IPS-18a (cell line): Measurements from ENCODE around the gene MGRN1.

Source experiments
- H3K27ac ChIP-seq: one replicate; pipeline ENCODE4 v1.5.1; 2013; ENCODE audit warnings: low read length
- H3K27me3 ChIP-seq: one replicate; pipeline ENCODE4 v1.6.1; 2013; ENCODE audit warnings: mild to moderate bottlenecking, low read length; ENCODE audit not compliant: control insufficient read depth, insufficient read depth
- H3K36me3 ChIP-seq: one replicate; pipeline ENCODE4 v1.6.1; 2013; ENCODE audit warnings: low read depth, low read length; ENCODE audit not compliant: control insufficient read depth
- H3K4me1 ChIP-seq: one replicate; pipeline ENCODE4 v1.6.1; 2013; ENCODE audit warnings: low read depth, low read length; ENCODE audit not compliant: control insufficient read depth
- H3K4me3 ChIP-seq: one replicate; pipeline ENCODE4 v1.5.1; 2013; ENCODE audit warnings: low read length
- H3K9ac ChIP-seq: one replicate; pipeline ENCODE4 v1.6.1; 2013; ENCODE audit warnings: mild to moderate bottlenecking, low read length, moderate library complexity
- H3K9me3 ChIP-seq: one replicate; pipeline ENCODE4 v1.6.1; 2013; ENCODE audit warnings: low read depth, low read length; ENCODE audit not compliant: control insufficient read depth

The MGRN1 gene

DNA sequence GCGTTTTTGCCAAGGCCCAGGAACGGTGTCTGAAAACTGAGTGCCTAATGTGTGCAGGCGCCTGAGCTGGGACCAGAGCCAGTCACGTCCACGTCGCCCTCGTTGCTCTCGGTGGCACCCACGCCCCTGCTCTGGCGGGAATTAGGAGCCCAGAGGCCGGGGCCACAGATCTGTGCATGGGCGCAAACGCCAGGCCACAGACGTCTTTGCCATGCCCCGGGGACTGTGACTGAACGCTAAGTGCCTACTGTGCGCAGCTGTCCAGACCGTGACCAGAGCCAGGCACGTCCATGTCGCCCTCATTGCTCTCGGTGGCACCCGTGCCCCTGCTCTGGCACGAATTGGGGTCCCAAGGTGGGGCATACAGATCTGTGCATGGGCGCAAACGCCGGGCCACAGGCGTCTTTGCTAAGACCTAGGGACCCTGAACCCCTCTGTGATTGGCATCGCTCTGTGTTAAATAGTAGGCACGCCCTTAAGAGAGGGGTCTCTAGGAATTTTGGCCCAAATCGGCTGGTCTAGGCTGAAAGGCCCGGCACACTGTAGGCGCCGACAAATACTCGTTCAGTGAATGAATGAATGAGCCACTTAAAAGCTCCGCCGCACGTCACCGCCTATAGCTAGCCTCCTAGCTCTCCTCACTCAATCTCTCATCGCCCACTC lies 9.1 kb upstream of the MGRN1 start:
- H3K4me3 ChIP-seq: peak overlapping the region; percentile 92
- no peaks in the 10 kb centered on the region for H3K36me3 ChIP-seq
- H3K27ac ChIP-seq: peak overlapping the region; percentile 82
- no peaks in the 10 kb centered on the region for H3K9me3 ChIP-seq
- H3K9ac ChIP-seq: peak overlapping the region; percentile 79
- peaks cover 14% of the 10 kb centered on the region for H3K4me1 ChIP-seq
- H3K27me3 ChIP-seq: no peaks in the 10 kb centered on the region

DNA sequence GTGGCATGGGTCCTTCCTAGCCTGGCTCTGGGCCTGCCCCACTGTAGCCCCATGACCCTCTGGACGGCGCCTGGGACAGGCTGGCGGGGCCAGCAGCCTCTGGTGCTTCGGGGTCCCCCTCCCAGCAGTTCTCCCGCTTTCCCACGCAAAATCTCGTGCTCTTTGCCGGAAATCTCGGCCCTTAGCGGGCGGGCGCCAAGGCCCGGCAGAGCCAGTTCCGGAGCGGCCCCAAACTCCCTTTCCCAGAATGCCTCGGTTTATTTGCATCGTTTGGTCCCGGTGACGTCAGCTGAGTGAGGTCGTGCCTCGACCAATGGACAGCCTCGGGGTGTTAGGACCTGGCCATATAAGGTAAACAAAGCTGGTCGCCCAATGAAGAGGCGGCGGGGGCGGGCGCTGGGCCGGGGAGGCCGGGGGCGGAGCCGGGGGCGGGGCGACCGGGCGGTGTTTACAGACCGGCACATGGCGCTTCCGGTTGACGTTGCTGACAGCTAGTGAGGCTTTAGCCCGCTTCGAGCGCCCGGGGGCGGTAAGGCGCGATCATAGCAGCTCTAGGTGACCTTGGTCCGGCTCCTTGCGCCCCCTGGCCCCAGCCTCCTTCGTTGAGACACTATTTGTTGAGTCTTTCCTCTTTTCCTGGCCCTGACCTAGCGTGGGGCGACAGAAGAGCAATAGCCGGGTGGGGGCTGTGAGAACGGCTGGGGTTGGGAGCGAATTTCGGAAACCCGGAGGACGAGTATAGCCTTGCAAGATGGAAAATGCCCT lies 8.4 kb upstream of the MGRN1 start:
- Histone ChIP-seq H3K27me3 (no peaks in the 10 kb centered on the region), H3K27ac (peak overlapping the region; percentile 93)

DNA sequence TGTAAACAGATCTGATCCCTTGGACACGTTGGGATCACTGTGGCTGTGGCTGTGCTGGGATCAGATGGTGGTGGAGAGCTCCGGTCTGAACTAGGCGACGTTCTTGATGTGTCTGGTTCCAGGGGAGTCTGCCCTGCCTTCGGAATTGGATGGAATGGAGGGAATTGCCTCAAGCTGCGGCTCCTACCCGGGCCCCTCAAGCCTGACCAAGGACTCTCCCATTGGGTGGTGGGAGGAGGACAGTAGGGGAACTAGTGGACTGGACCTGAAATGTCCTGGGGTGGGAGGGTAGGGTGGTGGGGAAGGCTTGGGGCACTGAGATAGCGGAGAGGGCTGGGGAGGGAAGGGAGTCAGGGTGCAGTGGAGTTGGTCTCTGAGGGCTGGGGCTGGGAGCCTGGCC lies 6.7 kb upstream of the MGRN1 start:
- H3K27me3 ChIP-seq: no peaks in the 10 kb centered on the region
- no peaks in the 10 kb centered on the region for H3K36me3 ChIP-seq
- H3K9ac ChIP-seq: no peak overlapping the region
- H3K9me3 ChIP-seq: no peaks in the 10 kb centered on the region
- no peak overlapping the region for H3K27ac ChIP-seq
- no peak overlapping the region for H3K4me3 ChIP-seq
- H3K4me1 ChIP-seq: peaks cover 11% of the 10 kb centered on the region

More for the DNA sequence above, 8.4 kb upstream of the MGRN1 start:
- peak overlapping the region; percentile 80 for H3K9ac ChIP-seq
- peaks cover 14% of the 10 kb centered on the region for H3K4me1 ChIP-seq
- no peaks in the 10 kb centered on the region for H3K36me3 ChIP-seq
- peak overlapping the region; percentile 36 for H3K4me3 ChIP-seq
- no peaks in the 10 kb centered on the region for H3K9me3 ChIP-seq

DNA sequence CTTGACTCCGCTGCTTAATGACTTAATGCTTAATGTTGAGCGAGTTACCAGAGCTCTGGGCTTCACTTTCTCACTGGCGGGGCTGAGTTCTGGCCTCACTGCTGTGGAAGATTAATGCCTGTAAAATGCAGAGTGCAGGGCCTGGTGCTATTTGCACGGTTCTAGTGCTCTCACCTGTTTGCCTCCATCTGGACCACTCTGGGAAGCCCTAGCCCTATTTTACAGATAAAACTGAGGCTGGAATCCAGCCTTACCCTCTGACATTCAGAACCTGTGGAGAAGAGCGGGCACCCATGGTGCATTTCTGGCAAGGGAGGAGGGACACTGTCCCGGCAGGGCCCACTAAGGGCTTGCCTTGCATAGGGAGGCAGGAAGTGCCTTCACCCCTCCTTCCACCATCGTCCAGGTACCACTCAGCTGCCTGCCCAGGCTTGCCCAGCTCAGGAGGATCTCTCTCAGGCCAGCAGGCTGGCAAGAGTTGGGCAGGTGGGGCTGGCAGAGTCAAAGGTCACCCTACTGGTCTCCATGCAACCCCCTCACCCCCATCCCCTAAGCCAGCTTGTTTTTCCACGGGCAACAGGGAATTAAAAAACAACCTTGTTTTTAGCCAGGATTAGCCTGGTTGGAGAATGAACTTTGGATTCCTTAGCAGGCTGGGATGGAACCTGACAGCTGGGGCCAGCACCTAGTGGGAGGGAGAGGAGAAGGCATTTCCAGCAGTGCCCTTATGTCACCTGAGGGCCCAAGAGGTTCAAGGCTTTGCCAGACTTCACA lies 5.8 kb upstream of the MGRN1 start:
- H3K27ac ChIP-seq: no peak overlapping the region
- no peak overlapping the region for H3K9ac ChIP-seq
- no peak overlapping the region for H3K4me3 ChIP-seq
- H3K36me3 ChIP-seq: no peaks in the 10 kb centered on the region
- no peaks in the 10 kb centered on the region for H3K9me3 ChIP-seq
- peaks cover 7% of the 10 kb centered on the region for H3K4me1 ChIP-seq
- H3K27me3 ChIP-seq: no peaks in the 10 kb centered on the region

DNA sequence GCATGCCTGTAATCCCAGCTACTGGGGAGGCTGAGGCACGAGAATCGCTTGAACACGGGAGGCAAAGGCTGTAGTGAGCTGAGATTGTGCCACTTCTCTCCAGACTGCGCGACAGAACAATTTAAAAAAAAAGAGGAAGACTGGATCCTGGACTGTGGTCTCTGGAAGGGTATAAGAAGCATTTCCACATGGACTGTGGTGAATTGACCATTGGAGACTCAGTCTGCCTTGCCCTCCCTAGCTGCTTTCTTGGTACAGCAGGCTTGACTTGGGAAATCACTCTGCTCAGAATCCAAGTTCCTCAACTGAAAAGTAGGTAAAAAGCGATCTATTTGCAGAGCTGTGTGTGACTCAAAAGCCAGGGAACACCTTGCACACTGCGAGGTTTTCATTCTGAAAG lies 1.0 kb upstream of the MGRN1 start:
- Histone ChIP-seq H3K27ac (no peak overlapping the region), H3K9ac (no peak overlapping the region)

DNA sequence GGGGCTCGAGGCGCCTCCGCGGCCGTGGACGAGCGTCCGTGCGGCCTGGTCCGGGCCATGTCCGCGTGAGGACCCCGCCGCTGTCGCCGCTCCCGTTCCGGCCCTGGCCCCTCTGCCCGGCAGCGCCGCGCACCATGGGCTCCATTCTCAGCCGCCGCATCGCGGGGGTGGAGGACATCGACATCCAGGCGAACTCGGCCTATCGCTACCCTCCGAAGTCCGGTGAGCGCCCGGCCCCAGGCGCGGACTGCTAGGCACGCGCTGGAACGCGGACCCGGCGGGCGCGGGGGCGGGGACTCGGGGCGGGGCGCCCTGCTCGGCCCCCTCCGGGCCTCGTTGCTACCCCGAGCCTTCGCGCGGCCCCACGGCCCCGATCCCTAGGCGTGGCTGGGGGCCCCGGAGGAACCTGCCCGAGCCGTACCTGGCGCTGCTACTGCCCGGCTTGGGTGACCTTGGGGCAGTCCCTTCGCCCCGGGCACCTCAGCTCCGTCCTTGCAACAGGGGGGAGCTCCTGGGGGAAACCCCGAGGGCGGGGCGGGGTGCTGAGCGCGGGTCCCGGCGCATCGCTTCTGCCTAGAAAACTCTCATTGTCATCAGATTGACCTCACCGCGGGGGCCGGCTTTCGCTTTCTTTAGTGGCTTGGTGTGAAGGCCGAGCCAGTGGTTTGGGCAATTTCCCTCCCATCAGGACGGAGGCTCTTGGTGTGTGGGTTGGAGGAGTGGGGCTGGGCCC lies 367 bp downstream of the MGRN1 start:
- peak overlapping the region; percentile 1 for H3K27ac ChIP-seq
- H3K4me1 ChIP-seq: peaks cover 7% of the 10 kb centered on the region
- no peaks in the 10 kb centered on the region for H3K9me3 ChIP-seq
- no peaks in the 10 kb centered on the region for H3K27me3 ChIP-seq
- H3K36me3 ChIP-seq: no peaks in the 10 kb centered on the region
- peak overlapping the region; percentile 90 for H3K9ac ChIP-seq
- H3K4me3 ChIP-seq: peak overlapping the region; percentile 68

More for the DNA sequence above, 1.0 kb upstream of the MGRN1 start:
- no peaks in the 10 kb centered on the region for H3K9me3 ChIP-seq
- no peak overlapping the region for H3K4me3 ChIP-seq
- H3K36me3 ChIP-seq: no peaks in the 10 kb centered on the region
- H3K27me3 ChIP-seq: no peaks in the 10 kb centered on the region
- H3K4me1 ChIP-seq: peaks cover 7% of the 10 kb centered on the region

DNA sequence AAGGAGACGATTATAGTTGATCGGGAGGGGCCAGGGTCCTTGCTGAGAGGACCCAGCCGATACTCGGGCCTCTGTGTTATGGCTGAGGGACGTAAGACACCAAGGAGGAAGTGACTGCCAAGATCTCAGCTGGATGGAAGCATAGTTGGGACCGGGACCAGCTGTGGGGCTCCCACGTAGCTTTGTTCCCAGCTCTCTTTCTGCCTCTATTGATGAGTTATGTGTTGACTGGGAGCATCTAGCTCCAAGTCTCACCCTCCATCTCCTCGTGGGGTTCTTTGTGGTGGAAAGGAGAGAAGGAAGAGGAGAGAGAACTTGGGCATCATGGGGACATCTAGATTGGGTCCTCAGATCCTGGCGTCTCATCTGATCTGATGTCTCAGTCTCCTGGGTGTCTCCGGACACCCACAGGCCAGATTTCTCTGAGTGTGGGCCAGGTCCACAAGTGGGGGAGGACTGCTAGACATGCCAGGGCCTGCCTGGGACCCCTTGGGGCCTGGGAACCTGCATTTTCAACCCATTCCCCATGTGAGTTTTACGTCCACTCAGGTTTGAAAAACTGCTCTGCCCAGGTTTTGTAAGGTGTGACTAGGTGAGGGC lies 1.0 kb downstream of the MGRN1 start:
- Histone ChIP-seq H3K9ac (peak overlapping the region; percentile 90), H3K4me1 (peaks cover 7% of the 10 kb centered on the region), H3K9me3 (no peaks in the 10 kb centered on the region), H3K4me3 (peak overlapping the region; percentile 68), H3K36me3 (no peaks in the 10 kb centered on the region), H3K27me3 (no peaks in the 10 kb centered on the region), H3K27ac (peak overlapping the region; percentile 1)

DNA sequence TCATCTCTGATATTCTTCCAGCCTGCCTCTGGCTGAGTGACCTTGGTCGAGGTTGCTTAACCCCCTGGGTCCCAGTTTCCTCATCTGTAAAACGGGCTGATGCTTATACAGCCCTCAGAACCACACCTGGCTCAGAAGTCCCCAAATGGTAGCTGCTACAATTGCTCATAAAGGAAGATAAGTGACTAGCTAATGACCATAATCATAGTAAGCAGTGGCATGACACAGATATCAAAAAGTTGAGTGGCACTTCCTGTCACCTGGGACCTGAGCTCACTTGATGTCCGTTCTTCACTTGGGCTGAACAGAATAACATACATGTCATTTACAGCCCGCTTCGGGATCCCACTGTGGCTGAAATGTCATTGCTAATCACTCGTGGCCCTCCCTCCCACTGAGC lies 1.8 kb downstream of the MGRN1 start:
- H3K27me3 ChIP-seq: no peaks in the 10 kb centered on the region
- peak overlapping the region; percentile 68 for H3K4me3 ChIP-seq
- H3K4me1 ChIP-seq: peaks cover 7% of the 10 kb centered on the region
- no peaks in the 10 kb centered on the region for H3K36me3 ChIP-seq
- H3K27ac ChIP-seq: no peak overlapping the region
- no peaks in the 10 kb centered on the region for H3K9me3 ChIP-seq
- H3K9ac ChIP-seq: no peak overlapping the region

DNA sequence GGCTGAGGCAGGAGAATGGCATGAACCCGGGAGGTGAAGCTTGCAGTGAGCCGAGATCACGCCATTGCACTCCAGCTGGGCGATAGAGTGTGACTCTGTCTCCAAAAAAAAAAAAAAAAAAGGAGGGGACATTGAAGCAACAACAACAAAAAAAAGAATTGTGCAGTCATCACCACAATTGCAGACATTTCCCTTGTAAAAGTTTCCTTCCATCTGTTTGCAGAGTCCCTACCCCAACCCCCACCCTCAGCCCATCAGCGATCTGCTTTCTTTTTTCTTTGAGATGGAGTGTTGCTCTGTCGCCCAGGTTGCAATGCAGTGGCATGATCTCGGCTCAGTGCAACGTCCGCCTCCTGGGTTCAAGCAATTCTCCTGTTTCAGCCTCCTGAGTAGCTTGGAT lies 3.7 kb downstream of the MGRN1 start:
- peaks cover 7% of the 10 kb centered on the region for H3K4me1 ChIP-seq
- H3K36me3 ChIP-seq: no peaks in the 10 kb centered on the region
- peaks cover 4% of the 10 kb centered on the region for H3K9me3 ChIP-seq
- no peak overlapping the region for H3K4me3 ChIP-seq
- H3K27ac ChIP-seq: no peak overlapping the region
- H3K9ac ChIP-seq: no peak overlapping the region
- H3K27me3 ChIP-seq: no peaks in the 10 kb centered on the region

DNA sequence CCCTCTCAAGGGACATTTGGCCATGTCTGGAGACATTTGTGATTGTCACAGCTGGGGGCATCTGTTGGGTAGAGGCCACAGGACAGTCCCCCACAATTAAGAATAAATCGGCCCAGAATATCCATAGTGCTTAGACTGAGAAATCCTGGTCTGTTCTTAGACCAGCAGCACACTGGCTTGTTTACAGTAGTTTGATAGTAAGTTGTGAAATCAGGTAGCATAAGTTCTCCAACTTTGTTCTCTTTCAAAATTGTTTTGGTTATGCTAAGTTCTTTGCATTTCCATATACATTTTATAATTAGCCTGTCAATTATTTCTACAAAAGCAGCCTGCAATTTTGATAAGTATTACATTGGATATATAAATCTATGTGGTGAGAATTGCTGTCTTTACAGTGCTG lies 6.8 kb downstream of the MGRN1 start:
- H3K4me3 ChIP-seq: no peak overlapping the region
- no peak overlapping the region for H3K27ac ChIP-seq
- H3K9ac ChIP-seq: no peak overlapping the region
- H3K4me1 ChIP-seq: no peaks in the 10 kb centered on the region
- H3K27me3 ChIP-seq: no peaks in the 10 kb centered on the region
- H3K36me3 ChIP-seq: peaks cover 6% of the 10 kb centered on the region
- peaks cover 4% of the 10 kb centered on the region for H3K9me3 ChIP-seq
